Type B pancreatic cell (in vitro differentiated cells): ENCODE results near the gene TPRN. TPM values are rescaled to one million over a fixed set of nuclear protein-coding genes. Genes with fewer than 3 reads are reported as not detected.
"Not testable (repeated sequence)": the region's sequence is repeated elsewhere in the genome, so short reads cannot be mapped to it uniquely, and the experiment has no call there.

Experiments used
- DNase-seq: peaks from one replicate; pipeline ENCODE4 v3.0.0; 2021; ENCODE audit warnings: mixed read lengths; ENCODE audit not compliant: unreplicated experiment; ENCODE audit errors: extremely low spot score
- H3K27ac Mint-ChIP-seq: 2 replicates; pipeline ENCODE4 v1.8.0; 2021; ENCODE audit warnings: mild to moderate bottlenecking, mixed read lengths
- H3K27me3 Mint-ChIP-seq: 2 replicates; pipeline ENCODE4 v1.8.0; 2021; ENCODE audit warnings: mixed read lengths
- H3K36me3 Mint-ChIP-seq: 2 replicates; pipeline ENCODE4 v1.8.0; 2021; ENCODE audit warnings: mixed read lengths
- H3K4me1 Mint-ChIP-seq: one replicate; pipeline ENCODE4 v1.8.0; 2021; ENCODE audit warnings: mixed read lengths; ENCODE audit not compliant: unreplicated experiment
- H3K4me3 Mint-ChIP-seq: 2 replicates; pipeline ENCODE4 v1.8.0; 2021; ENCODE audit warnings: mild to moderate bottlenecking, mixed read lengths
- H3K9me3 Mint-ChIP-seq: 2 replicates; pipeline ENCODE4 v1.8.0; 2021; ENCODE audit warnings: mixed read lengths
- CTCF ChIP-seq: fragments of 200-600 bp; sonication (generic); conservative IDR thresholded peaks from 2 replicates; pipeline ENCODE4 v1.5.0; 2021; ENCODE audit warnings: antibody characterized with exemption, mild to moderate bottlenecking
- total RNA-seq: library from RNA; stranded (reverse); gene quantifications from 2 replicates; pipeline ENCODE4 v1.2.1, GENCODE V29; 2021; ENCODE audit warnings: low replicate concordance

Gene TPRN
- total RNA-seq, 1 donor from 2014 or later: 24.1 TPM

DNA sequence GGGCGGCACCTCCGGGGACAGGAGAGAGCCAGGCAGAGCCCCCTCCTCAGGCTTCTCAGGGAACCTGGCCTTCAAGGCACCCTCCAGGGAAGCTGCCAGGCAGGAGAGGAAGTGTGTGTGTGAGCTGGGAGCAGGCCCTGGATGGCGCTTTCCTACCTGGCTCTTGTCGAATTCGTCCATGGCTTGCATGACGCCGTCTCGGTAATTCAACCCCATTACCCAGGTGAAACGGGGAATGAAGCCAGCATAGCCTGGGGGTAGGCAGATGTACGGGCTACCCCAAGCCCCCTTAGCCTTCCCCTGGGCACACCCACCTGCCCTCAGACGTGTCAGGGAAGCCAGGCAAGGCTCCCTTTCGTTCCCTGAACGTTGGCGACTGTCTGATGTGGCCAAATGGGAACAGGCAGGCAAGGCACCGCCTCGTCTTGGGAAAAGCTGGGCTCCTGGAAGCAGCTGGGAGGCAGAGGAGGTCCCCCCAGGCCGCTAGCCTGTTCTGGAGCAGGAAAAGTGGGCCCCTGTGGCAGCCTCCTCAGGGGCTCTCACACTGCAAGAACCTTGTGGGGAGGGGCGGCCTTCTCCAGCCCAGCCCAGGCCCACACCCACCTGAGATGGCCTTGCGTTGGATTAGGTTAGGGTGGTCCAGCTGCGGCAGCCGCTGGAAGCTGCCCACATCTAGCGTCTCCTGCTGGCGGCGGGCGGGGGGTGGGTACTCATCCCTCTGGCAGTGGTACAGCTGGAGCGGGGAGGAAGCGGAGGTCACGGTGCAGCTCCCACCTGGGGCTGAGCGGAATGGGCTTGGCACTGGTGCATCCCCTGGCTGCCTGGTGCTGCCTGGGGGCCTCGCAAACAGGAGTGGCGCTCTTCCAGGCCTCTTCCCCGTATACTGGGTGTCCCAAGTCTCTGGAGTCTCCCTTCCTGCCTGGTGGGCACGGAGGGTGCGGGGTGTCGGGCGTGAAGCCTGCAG, 44.2 kb upstream of the TPRN start:
- DNase-seq: no peak
- H3K4me1 Mint-ChIP-seq: peaks cover 26% of the 10 kb centered on the region
- H3K9me3 Mint-ChIP-seq: no peaks in the 10 kb centered on the region
- no peak for TF ChIP-seq CTCF
- peak overlapping the region; percentile 51 for H3K27ac Mint-ChIP-seq
- H3K27me3 Mint-ChIP-seq: peaks cover 4% of the 10 kb centered on the region
- H3K4me3 Mint-ChIP-seq: peak overlapping the region; percentile 34
- H3K36me3 Mint-ChIP-seq: peaks cover 17% of the 10 kb centered on the region

DNA sequence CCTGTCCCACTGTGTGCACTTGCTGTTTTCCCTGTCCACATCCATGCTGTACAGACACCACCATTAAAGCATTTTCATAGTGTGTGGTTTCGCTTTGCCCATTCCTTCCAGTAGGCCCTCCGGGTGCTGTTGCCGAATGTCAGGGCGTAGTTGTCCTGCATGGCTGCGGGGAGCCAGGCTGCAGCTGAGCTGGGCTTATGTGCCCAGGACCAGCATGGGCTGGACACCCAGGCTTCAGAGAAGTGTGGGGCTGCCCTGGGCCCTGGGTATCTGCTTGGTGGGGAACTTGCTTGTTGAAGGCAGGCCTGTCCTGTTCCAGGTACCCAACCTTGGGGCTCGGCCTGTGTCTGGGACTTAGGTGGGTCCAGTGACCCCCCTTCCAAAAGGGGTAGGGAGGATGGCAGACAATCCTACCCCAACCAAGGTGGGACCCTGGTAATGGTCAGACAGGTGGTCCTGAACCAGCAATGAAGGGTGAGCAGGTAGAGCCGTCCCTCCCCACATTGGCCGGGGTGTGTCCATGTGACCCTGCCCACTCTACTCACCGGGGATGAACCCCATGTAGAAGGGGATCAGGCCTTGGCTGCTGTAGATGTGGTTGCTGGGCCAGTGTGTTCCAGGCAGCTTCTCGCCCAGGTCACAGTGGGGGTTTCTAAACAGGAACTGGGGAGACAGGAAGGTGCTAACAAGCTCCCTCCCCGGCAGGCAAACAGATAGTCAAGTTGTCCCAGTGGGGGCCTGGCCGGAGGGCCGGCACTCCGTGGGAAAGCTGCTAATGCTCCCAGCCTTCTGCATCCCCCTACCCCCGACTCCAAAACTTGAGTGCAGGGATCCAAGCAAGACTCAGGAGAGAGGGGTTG, 43.3 kb upstream of the TPRN start:
- Mint-ChIP-seq H3K4me3 (peak overlapping the region; percentile 89), H3K4me1 (peaks cover 30% of the 10 kb centered on the region), H3K36me3 (peaks cover 17% of the 10 kb centered on the region), H3K27ac (peak overlapping the region; percentile 51), H3K9me3 (no peaks in the 10 kb centered on the region), H3K27me3 (peaks cover 4% of the 10 kb centered on the region)
- DNase-seq: no peak
- TF ChIP-seq CTCF: no peak

GRCh38 chr9:137243266-137243625, 42.7 kb upstream of the TPRN start:
- not testable (repeated sequence) for H3K27me3 Mint-ChIP-seq, H3K9me3 Mint-ChIP-seq, DNase-seq, H3K27ac Mint-ChIP-seq
- Mint-ChIP-seq H3K4me1 (peaks cover 31% of the 10 kb centered on the region), H3K36me3 (peaks cover 17% of the 10 kb centered on the region), H3K4me3 (peak overlapping the region; percentile 89)

GRCh38 chr9:137242269-137243203, 42.0 kb upstream of the TPRN start:
- H3K27me3 Mint-ChIP-seq: peaks cover 4% of the 10 kb centered on the region
- H3K27ac Mint-ChIP-seq: peak overlapping the region; percentile 86
- no peak for DNase-seq
- peaks cover 29% of the 10 kb centered on the region for H3K4me1 Mint-ChIP-seq
- peaks cover 17% of the 10 kb centered on the region for H3K36me3 Mint-ChIP-seq
- no peaks in the 10 kb centered on the region for H3K9me3 Mint-ChIP-seq
- peak overlapping the region; percentile 89 for H3K4me3 Mint-ChIP-seq
- no peak for TF ChIP-seq CTCF

DNA sequence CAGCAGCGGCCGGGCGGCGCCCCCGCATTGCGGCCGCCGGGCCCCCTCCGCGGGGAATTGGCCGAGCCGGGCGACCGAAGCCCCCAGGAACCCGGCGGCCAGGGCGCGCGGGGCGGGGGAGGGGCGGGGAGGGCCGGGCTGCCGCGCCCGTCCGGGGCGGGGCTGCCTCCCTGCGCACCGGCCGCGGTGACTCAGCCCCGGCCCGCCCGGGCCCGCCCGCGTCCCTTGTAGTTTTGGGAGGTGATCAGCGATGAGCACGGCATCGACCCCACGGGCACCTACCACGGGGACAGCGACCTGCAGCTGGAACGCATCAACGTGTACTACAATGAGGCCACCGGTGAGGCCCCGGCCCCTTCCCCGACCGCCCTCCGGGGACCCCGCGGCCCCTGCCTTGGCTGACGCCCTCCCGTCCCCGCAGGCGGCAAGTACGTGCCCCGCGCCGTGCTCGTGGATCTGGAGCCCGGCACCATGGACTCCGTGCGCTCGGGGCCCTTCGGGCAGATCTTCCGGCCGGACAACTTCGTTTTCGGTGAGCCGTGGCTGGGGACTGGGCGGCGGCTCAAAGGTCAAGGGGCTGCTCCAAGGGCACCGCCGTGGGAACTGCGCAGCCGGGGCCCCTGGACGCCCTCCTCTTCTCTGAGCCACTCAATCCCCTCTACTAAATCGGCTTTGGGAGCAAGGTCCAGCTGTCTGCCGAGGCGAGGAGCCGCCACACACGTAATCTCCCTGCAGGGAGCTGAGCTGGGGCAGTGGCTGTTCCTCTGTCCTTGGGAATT, 41.1 kb upstream of the TPRN start:
- Mint-ChIP-seq H3K4me1 (peaks cover 26% of the 10 kb centered on the region), H3K36me3 (peaks cover 17% of the 10 kb centered on the region), H3K4me3 (peak overlapping the region; percentile 89), H3K27me3 (peaks cover 4% of the 10 kb centered on the region), H3K27ac (peak overlapping the region; percentile 99), H3K9me3 (no peaks in the 10 kb centered on the region)
- TF ChIP-seq CTCF: no peak
- no peak for DNase-seq
